Activated CD4-positive, alpha-beta memory T cell treated with anti-CD3 and anti-CD28 coated beads for 36 hours (primary cell): ENCODE data around the gene SEBOX. TPM values are rescaled to one million over a fixed set of nuclear protein-coding genes. Genes with fewer than 3 reads are reported as not detected.
"Not testable (repeated sequence)": the region's sequence is repeated elsewhere in the genome, so short reads cannot be mapped to it uniquely, and the experiment has no call there.

Source experiments
- CTCF ChIA-PET: fragments of 350-600 bp; sonication (Branson Sonifier 250); formaldehyde crosslinking; loops from one replicate; lab custom pipeline; 2021; ENCODE audit warnings: antibody characterized with exemption, inconsistent platforms; lab: Charles Lee
- POLR2A ChIA-PET: fragments of 350-600 bp; sonication (Branson Sonifier 250); formaldehyde crosslinking; loops from one replicate; lab custom pipeline; 2021; ENCODE audit warnings: antibody characterized with exemption; lab: Charles Lee
- DNase-seq: peaks from one replicate; pipeline ENCODE4 v3.0.0-alpha.2; 2020
- H3K27ac Mint-ChIP-seq: one replicate; pipeline ENCODE4 v1.8.0; 2021; ENCODE audit warnings: mixed read lengths
- H3K27me3 Mint-ChIP-seq: one replicate; pipeline ENCODE4 v1.8.0; 2021; ENCODE audit warnings: mixed read lengths
- H3K36me3 Mint-ChIP-seq: one replicate; pipeline ENCODE4 v1.8.0; 2021; ENCODE audit warnings: mixed read lengths
- H3K4me1 Mint-ChIP-seq: one replicate; pipeline ENCODE4 v1.8.0; 2021; ENCODE audit warnings: low read depth, mixed read lengths
- H3K4me3 Mint-ChIP-seq: one replicate; pipeline ENCODE4 v1.8.0; 2021; ENCODE audit warnings: mild to moderate bottlenecking, mixed read lengths
- H3K9me3 Mint-ChIP-seq: one replicate; pipeline ENCODE4 v1.8.0; 2021; ENCODE audit warnings: mixed read lengths
- intact Hi-C: fragments of 100-400 bp; cut with micrococcal nuclease; formaldehyde crosslinking; loops from one replicate; pipeline ENCODE4 v1.15.1; 2023
- total RNA-seq, 2 experiments: library from RNA; stranded (reverse); gene quantifications; one replicate each; pipeline ENCODE4 v1.2.3, GENCODE V29; 2021

Gene SEBOX
- total RNA-seq, 2 experiments from 2014 or later = not detected

GRCh38 chr17:28346746-28347246 lies 18.2 kb downstream of the SEBOX start:
- no peak for DNase-seq
- H3K36me3 Mint-ChIP-seq = peaks cover 42% of the 10 kb centered on the region
- no peak overlapping the region for H3K27ac Mint-ChIP-seq
- H3K27me3 Mint-ChIP-seq = no peaks in the 10 kb centered on the region
- no peaks in the 10 kb centered on the region for H3K4me1 Mint-ChIP-seq
- CTCF ChIA-PET = interaction anchor here (1.3 to 1.7 kb wide), 2 partner anchors 9 to 11 kb away, joined by 3 to 5 read pairs; partner anchors contain the start of gene TNFAIP1
- no peak overlapping the region for H3K4me3 Mint-ChIP-seq
- no peaks in the 10 kb centered on the region for H3K9me3 Mint-ChIP-seq
- POLR2A ChIA-PET = interaction anchor here (1.3 to 2.3 kb wide), 3 partner anchors 10 to 11 kb away, joined by 4 to 14 read pairs (median 9); partner anchors contain the start of genes IFT20, POLDIP2 and TNFAIP1
- intact Hi-C loops = no loop called here

- no peak overlapping the region for H3K4me3 Mint-ChIP-seq
- no peak for DNase-seq
- H3K27ac Mint-ChIP-seq = peak overlapping the region; percentile 23
- no peaks in the 10 kb centered on the region for H3K9me3 Mint-ChIP-seq
- H3K27me3 Mint-ChIP-seq = no peaks in the 10 kb centered on the region
- ChIA-PET POLR2A (interaction anchor here (1.3 kb wide), 1 partner anchor 11 kb away, joined by 4 read pairs; the partner anchor contains the start of genes IFT20 and TNFAIP1), CTCF (interaction anchor here (1.3 to 1.7 kb wide), 2 partner anchors 8 to 10 kb away, joined by 3 to 5 read pairs; partner anchors contain the start of gene TNFAIP1)
- H3K36me3 Mint-ChIP-seq = peaks cover 40% of the 10 kb centered on the region
- intact Hi-C loops = no loop called here
- H3K4me1 Mint-ChIP-seq = no peaks in the 10 kb centered on the region
Observed at GRCh38 chr17:28346199-28346580, 18.8 kb downstream of the SEBOX start.

- H3K4me1 Mint-ChIP-seq = no peaks in the 10 kb centered on the region
- H3K36me3 Mint-ChIP-seq = peaks cover 38% of the 10 kb centered on the region
- ChIA-PET POLR2A (interaction anchor here (0.9 to 1.3 kb wide), 2 partner anchors 10 kb away, joined by 4 to 5 read pairs; partner anchors contain the start of genes IFT20 and TNFAIP1), CTCF (interaction anchor here (0.6 to 1.7 kb wide), 2 partner anchors 8 to 10 kb away, joined by 3 to 5 read pairs; partner anchors contain the start of genes IFT20 and TNFAIP1)
- peak overlapping the region; percentile 23 for H3K27ac Mint-ChIP-seq
- H3K4me3 Mint-ChIP-seq = no peak overlapping the region
- DNase-seq = no peak
- no peaks in the 10 kb centered on the region for H3K27me3 Mint-ChIP-seq
- intact Hi-C loops = no loop called here
- no peaks in the 10 kb centered on the region for H3K9me3 Mint-ChIP-seq
Observed at GRCh38 chr17:28345419-28346198, 19.4 kb downstream of the SEBOX start.

GRCh38 chr17:28344435-28344901 lies 20.5 kb downstream of the SEBOX start:
- H3K4me1 Mint-ChIP-seq = no peaks in the 10 kb centered on the region
- no peak overlapping the region for H3K27ac Mint-ChIP-seq
- H3K4me3 Mint-ChIP-seq = no peak overlapping the region
- ChIA-PET POLR2A (interaction anchor here (0.9 kb wide), 1 partner anchor 9 kb away, joined by 5 read pairs; the partner anchor contains the start of genes IFT20 and TNFAIP1), CTCF (no interaction called here)
- H3K36me3 Mint-ChIP-seq = peaks cover 39% of the 10 kb centered on the region
- no peak for DNase-seq
- H3K27me3 Mint-ChIP-seq = no peaks in the 10 kb centered on the region
- H3K9me3 Mint-ChIP-seq = no peaks in the 10 kb centered on the region
- intact Hi-C loops = no loop called here

- H3K4me1 Mint-ChIP-seq = no peaks in the 10 kb centered on the region
- no peak overlapping the region for H3K4me3 Mint-ChIP-seq
- H3K27me3 Mint-ChIP-seq = no peaks in the 10 kb centered on the region
- no peaks in the 10 kb centered on the region for H3K9me3 Mint-ChIP-seq
- no peak for DNase-seq
- intact Hi-C loops = no loop called here
- ChIA-PET POLR2A (no interaction called here), CTCF (no interaction called here)
- no peak overlapping the region for H3K27ac Mint-ChIP-seq
- peaks cover 38% of the 10 kb centered on the region for H3K36me3 Mint-ChIP-seq
Observed at GRCh38 chr17:28344011-28344410, 21.0 kb downstream of the SEBOX start.

GRCh38 chr17:28343491-28343932 lies 21.5 kb downstream of the SEBOX start:
- no peak for DNase-seq
- CTCF ChIA-PET = no interaction called here
- H3K27me3 Mint-ChIP-seq = no peaks in the 10 kb centered on the region
- no peak overlapping the region for H3K27ac Mint-ChIP-seq
- no peaks in the 10 kb centered on the region for H3K9me3 Mint-ChIP-seq
- intact Hi-C loops = no loop called here
- POLR2A ChIA-PET = no interaction called here
- peaks cover 33% of the 10 kb centered on the region for H3K36me3 Mint-ChIP-seq
- H3K4me1 Mint-ChIP-seq = peaks cover 3% of the 10 kb centered on the region
- H3K4me3 Mint-ChIP-seq = no peak overlapping the region

- H3K27me3 Mint-ChIP-seq = no peaks in the 10 kb centered on the region
- H3K4me1 Mint-ChIP-seq = peaks cover 9% of the 10 kb centered on the region
- POLR2A ChIA-PET = no interaction called here
- no peak for DNase-seq
- no peak overlapping the region for H3K27ac Mint-ChIP-seq
- CTCF ChIA-PET = no interaction called here
- intact Hi-C loops = no loop called here
- no peaks in the 10 kb centered on the region for H3K9me3 Mint-ChIP-seq
- no peak overlapping the region for H3K4me3 Mint-ChIP-seq
- peaks cover 29% of the 10 kb centered on the region for H3K36me3 Mint-ChIP-seq
Observed at GRCh38 chr17:28342313-28342712, 22.7 kb downstream of the SEBOX start.

GRCh38 chr17:28341516-28341915 lies 23.5 kb downstream of the SEBOX start:
- ChIA-PET CTCF (no interaction called here), POLR2A (no interaction called here)
- intact Hi-C loops = no loop called here
- no peak overlapping the region for H3K27ac Mint-ChIP-seq
- H3K27me3 Mint-ChIP-seq = no peaks in the 10 kb centered on the region
- no peak overlapping the region for H3K4me3 Mint-ChIP-seq
- H3K36me3 Mint-ChIP-seq = peaks cover 25% of the 10 kb centered on the region
- H3K4me1 Mint-ChIP-seq = peaks cover 17% of the 10 kb centered on the region
- DNase-seq = no peak
- H3K9me3 Mint-ChIP-seq = no peaks in the 10 kb centered on the region

GRCh38 chr17:28340374-28340773 lies 24.6 kb downstream of the SEBOX start:
- Mint-ChIP-seq H3K9me3 (no peaks in the 10 kb centered on the region), H3K27me3 (no peaks in the 10 kb centered on the region), H3K27ac (no peak overlapping the region), H3K4me3 (no peak overlapping the region), H3K36me3 (peaks cover 22% of the 10 kb centered on the region), H3K4me1 (peaks cover 21% of the 10 kb centered on the region)
- ChIA-PET CTCF (no interaction called here), POLR2A (no interaction called here)
- intact Hi-C loops = no loop called here
- DNase-seq = no peak

- H3K27me3 Mint-ChIP-seq = no peaks in the 10 kb centered on the region
- peaks cover 27% of the 10 kb centered on the region for H3K4me1 Mint-ChIP-seq
- H3K9me3 Mint-ChIP-seq = no peaks in the 10 kb centered on the region
- H3K27ac Mint-ChIP-seq = no peak overlapping the region
- no peak overlapping the region for H3K4me3 Mint-ChIP-seq
- H3K36me3 Mint-ChIP-seq = peaks cover 22% of the 10 kb centered on the region
- intact Hi-C loops = no loop called here
- CTCF ChIA-PET = no interaction called here
- POLR2A ChIA-PET = no interaction called here
- DNase-seq = no peak
Observed at GRCh38 chr17:28339431-28339830, 25.6 kb downstream of the SEBOX start.

- H3K27me3 Mint-ChIP-seq, POLR2A ChIA-PET, H3K9me3 Mint-ChIP-seq, DNase-seq, H3K27ac Mint-ChIP-seq, H3K4me3 Mint-ChIP-seq, intact Hi-C loops: not testable (repeated sequence)
- Mint-ChIP-seq H3K4me1 (peaks cover 34% of the 10 kb centered on the region), H3K36me3 (peaks cover 16% of the 10 kb centered on the region)
- CTCF ChIA-PET = interaction anchor here (1.5 kb wide), 1 partner anchor 78 kb away, joined by 4 read pairs; no protein-coding TSS in a partner anchor
Observed at GRCh38 chr17:28338769-28339212, 26.2 kb downstream of the SEBOX start.
